Measurements from ENCODE around the gene MPHOSPH6. TPM values are rescaled to one million over a fixed set of nuclear protein-coding genes. Genes with fewer than 3 reads are reported as not detected.

MPHOSPH6 gene
- total and polyA plus RNA-seq, 2 donors from 2014 or later, result 22.7 to 28.2 TPM

GRCh38 chr16:82192665-82193064 lies 22.6 kb upstream of the MPHOSPH6 start:
- no peak for DNase-seq
- H3K4me1 ChIP-seq (ENCODE audit: control insufficient read depth in 2 of 3, insufficient read depth in 2 of 3, low read depth in 1 of 3, low read length in 3 of 3), result no peaks in the 10 kb centered on the region
- no peak for TF ChIP-seq CTCF (IDR thresholded peaks at IDR 0.05; ENCODE audit: borderline replicate concordance, extremely low read depth, insufficient read depth)
- H3K9ac ChIP-seq (ENCODE audit: low read length in 3 of 3), result no peak overlapping the region
- no peak overlapping the region for H3K27ac ChIP-seq (ENCODE audit: low read depth in 2 of 2, low read length in 2 of 2)
- no peaks in the 10 kb centered on the region for H3K36me3 ChIP-seq (ENCODE audit: control insufficient read depth in 2 of 3, insufficient read depth in 3 of 3, low read length in 3 of 3)
- no peaks in the 10 kb centered on the region for H3K9me3 ChIP-seq (ENCODE audit: control insufficient read depth in 2 of 3, insufficient read depth in 1 of 3, low read length in 3 of 3)
- FAIRE-seq, result no peak
- H3K27me3 ChIP-seq (ENCODE audit: control insufficient read depth, insufficient read depth, low read length), result no peaks in the 10 kb centered on the region
- no peak overlapping the region for H3K4me3 ChIP-seq (ENCODE audit: low read length in 3 of 3)
- intact Hi-C loops (cut with DNase I), result no loop called here

GRCh38 chr16:82190386-82190785 lies 20.4 kb upstream of the MPHOSPH6 start:
- Histone ChIP-seq H3K27ac (ENCODE audit: low read depth in 2 of 2, low read length in 2 of 2) (no peak overlapping the region), H3K9me3 (ENCODE audit: control insufficient read depth in 2 of 3, insufficient read depth in 1 of 3, low read length in 3 of 3) (no peaks in the 10 kb centered on the region), H3K9ac (ENCODE audit: low read length in 3 of 3) (no peak overlapping the region), H3K27me3 (ENCODE audit: control insufficient read depth, insufficient read depth, low read length) (no peaks in the 10 kb centered on the region), H3K4me3 (ENCODE audit: low read length in 3 of 3) (no peak overlapping the region), H3K4me1 (ENCODE audit: control insufficient read depth in 2 of 3, insufficient read depth in 2 of 3, low read depth in 1 of 3, low read length in 3 of 3) (no peaks in the 10 kb centered on the region), H3K36me3 (ENCODE audit: control insufficient read depth in 2 of 3, insufficient read depth in 3 of 3, low read length in 3 of 3) (no peaks in the 10 kb centered on the region)
- no peak for DNase-seq
- no peak for TF ChIP-seq CTCF (IDR thresholded peaks at IDR 0.05; ENCODE audit: borderline replicate concordance, extremely low read depth, insufficient read depth)
- FAIRE-seq, result no peak
- intact Hi-C loops (cut with DNase I), result no loop called here

GRCh38 chr16:82187829-82188228 lies 17.8 kb upstream of the MPHOSPH6 start:
- FAIRE-seq (no peak), DNase-seq (no peak)
- H3K27ac ChIP-seq (ENCODE audit: low read depth in 2 of 2, low read length in 2 of 2), result no peak overlapping the region
- no peaks in the 10 kb centered on the region for H3K27me3 ChIP-seq (ENCODE audit: control insufficient read depth, insufficient read depth, low read length)
- TF ChIP-seq CTCF (IDR thresholded peaks at IDR 0.05; ENCODE audit: borderline replicate concordance, extremely low read depth, insufficient read depth), result no peak
- H3K4me3 ChIP-seq (ENCODE audit: low read length in 3 of 3), result no peak overlapping the region
- no peak overlapping the region for H3K9ac ChIP-seq (ENCODE audit: low read length in 3 of 3)
- H3K4me1 ChIP-seq (ENCODE audit: control insufficient read depth in 2 of 3, insufficient read depth in 2 of 3, low read depth in 1 of 3, low read length in 3 of 3), result no peaks in the 10 kb centered on the region
- no peaks in the 10 kb centered on the region for H3K9me3 ChIP-seq (ENCODE audit: control insufficient read depth in 2 of 3, insufficient read depth in 1 of 3, low read length in 3 of 3)
- intact Hi-C loops (cut with DNase I), result no loop called here
- no peaks in the 10 kb centered on the region for H3K36me3 ChIP-seq (ENCODE audit: control insufficient read depth in 2 of 3, insufficient read depth in 3 of 3, low read length in 3 of 3)

GRCh38 chr16:82185012-82185411 lies 15.0 kb upstream of the MPHOSPH6 start:
- intact Hi-C loops (cut with DNase I), result no loop called here
- Histone ChIP-seq H3K4me1 (ENCODE audit: control insufficient read depth in 2 of 3, insufficient read depth in 2 of 3, low read depth in 1 of 3, low read length in 3 of 3) (no peaks in the 10 kb centered on the region), H3K36me3 (ENCODE audit: control insufficient read depth in 2 of 3, insufficient read depth in 3 of 3, low read length in 3 of 3) (no peaks in the 10 kb centered on the region), H3K9ac (ENCODE audit: low read length in 3 of 3) (no peak overlapping the region), H3K27ac (ENCODE audit: low read depth in 2 of 2, low read length in 2 of 2) (no peak overlapping the region), H3K9me3 (ENCODE audit: control insufficient read depth in 2 of 3, insufficient read depth in 1 of 3, low read length in 3 of 3) (no peaks in the 10 kb centered on the region), H3K4me3 (ENCODE audit: low read length in 3 of 3) (no peak overlapping the region), H3K27me3 (ENCODE audit: control insufficient read depth, insufficient read depth, low read length) (no peaks in the 10 kb centered on the region)
- no peak for TF ChIP-seq CTCF (IDR thresholded peaks at IDR 0.05; ENCODE audit: borderline replicate concordance, extremely low read depth, insufficient read depth)
- no peak for FAIRE-seq
- DNase-seq, result no peak

Data from kidney (tissue), 14 donors.